GM12891 (cell line): ENCODE results near the gene SPDYE2B.
"Not testable (repeated sequence)": the region's sequence is repeated elsewhere in the genome, so short reads cannot be mapped to it uniquely, and the experiment has no call there.

Source experiments
- DNase-seq: peaks from one replicate; pipeline ENCODE4 v3.0.0; 2011; ENCODE audit warnings: low spot score; ENCODE audit not compliant: insufficient read length
- FAIRE-seq: peaks from 2 replicates; lab custom pipeline; 2011; peaks lifted over from hg19 to GRCh38; lab: Jason Lieb, UNC
- POLR2AphosphoS5 ChIP-seq: IDR thresholded peaks from 2 replicates; pipeline ENCODE4 v1.6.1; 2011; ENCODE audit warnings: low read depth, low read length, control low read depth
- TAF1 ChIP-seq: IDR thresholded peaks from 2 replicates; pipeline ENCODE4 v1.6.1; 2011; ENCODE audit warnings: low read depth, low read length, control low read depth

SPDYE2B gene

GRCh38 chr7:102635354-102635753 is 14.8 kb upstream of the SPDYE2B start:
- FAIRE-seq, DNase-seq: not testable (repeated sequence)

- DNase-seq, FAIRE-seq: not testable (repeated sequence)
These were observed 13.2 kb upstream of the SPDYE2B start for GRCh38 chr7:102636956-102637355.

- not testable (repeated sequence) for DNase-seq
These were observed 11.3 kb upstream of the SPDYE2B start for GRCh38 chr7:102638848-102639247.

GRCh38 chr7:102642691-102643090 is 7.4 kb upstream of the SPDYE2B start, which contains the start of gene UPK3BL1:
UPK3BL1 (minus strand) TSS chr7:102642791; CDS start chr7:102642741, 50 bp downstream.
- not testable (repeated sequence) for DNase-seq, FAIRE-seq

More at GRCh38 chr7:102638848-102639247, 11.3 kb upstream of the SPDYE2B start:
- FAIRE-seq = not testable (repeated sequence)

GRCh38 chr7:102643404-102643803 is 6.7 kb upstream of the SPDYE2B start:
- DNase-seq, FAIRE-seq: not testable (repeated sequence)

GRCh38 chr7:102647813-102648212 is 2.3 kb upstream of the SPDYE2B start:
- DNase-seq, FAIRE-seq: not testable (repeated sequence)

- not testable (repeated sequence) for DNase-seq, FAIRE-seq
These were observed 14.6 kb downstream of the SPDYE2B start for GRCh38 chr7:102664765-102665164.

- not testable (repeated sequence) for FAIRE-seq, DNase-seq
These were observed 16.7 kb downstream of the SPDYE2B start for GRCh38 chr7:102666850-102667249.

GRCh38 chr7:102667523-102667922 is 17.4 kb downstream of the SPDYE2B start:
- not testable (repeated sequence) for DNase-seq, FAIRE-seq

GRCh38 chr7:102671166-102671955 is 21.2 kb downstream of the SPDYE2B start, which contains the start of gene POLR2J2:
POLR2J2 (minus strand) TSS chr7:102671663; CDS start chr7:102671601, 62 bp downstream.
- TF ChIP-seq TAF1 (peak; percentile 48; the same call in 1 of the 2 replicates), POLR2AphosphoS5 (0 out of 2 replicates have a peak, but pooled peaks have one; percentile 32)
- peak; percentile 54 for DNase-seq
- not testable (repeated sequence) for FAIRE-seq

- FAIRE-seq, DNase-seq: not testable (repeated sequence)
These were observed 21.8 kb downstream of the SPDYE2B start for GRCh38 chr7:102671956-102672307.

GRCh38 chr7:102673447-102674067 is 23.4 kb downstream of the SPDYE2B start:
- not testable (repeated sequence) for DNase-seq, FAIRE-seq

GRCh38 chr7:102675545-102675944 is 25.4 kb downstream of the SPDYE2B start:
- not testable (repeated sequence) for FAIRE-seq, DNase-seq

GRCh38 chr7:102680780-102681179 is 30.7 kb downstream of the SPDYE2B start:
- FAIRE-seq, DNase-seq: not testable (repeated sequence)

GRCh38 chr7:102682560-102682959 is 32.4 kb downstream of the SPDYE2B start:
- FAIRE-seq, DNase-seq: not testable (repeated sequence)

GRCh38 chr7:102688299-102689036 is 38.3 kb downstream of the SPDYE2B start:
- FAIRE-seq = not testable (repeated sequence)

GRCh38 chr7:102689436-102690282 is 39.5 kb downstream of the SPDYE2B start:
- FAIRE-seq, DNase-seq: not testable (repeated sequence)

More at GRCh38 chr7:102688299-102689036, 38.3 kb downstream of the SPDYE2B start:
- DNase-seq = not testable (repeated sequence)

- DNase-seq, FAIRE-seq: not testable (repeated sequence)
These were observed 40.5 kb downstream of the SPDYE2B start for GRCh38 chr7:102690602-102691001.
